GM06990 (cell line): ENCODE results near the gene KIF13A.

Source experiments
- DNase-seq: peaks from one replicate; pipeline ENCODE4 v3.0.0-alpha.2; 2011; ENCODE audit not compliant: insufficient read length; ENCODE audit errors: extremely low read depth
- H3K27me3 ChIP-seq: replicated peaks from 2 replicates; pipeline ENCODE4 v1.6.0; 2011; ENCODE audit warnings: low read length; ENCODE audit not compliant: control insufficient read depth, insufficient read depth
- H3K36me3 ChIP-seq: 2 replicates; pipeline ENCODE4 v1.5.1; 2011; ENCODE audit warnings: low read length; ENCODE audit not compliant: control insufficient read depth, insufficient read depth
- H3K4me3 ChIP-seq: replicated peaks from 2 replicates; pipeline ENCODE4 v1.5.1; 2011; ENCODE audit warnings: low read depth, mild to moderate bottlenecking, control low read depth, low read length
- TF ChIP-seq, protein P1 (sequence below): IDR thresholded peaks from 2 replicates; pipeline ENCODE4 v1.5.1; 2011; ENCODE audit warnings: low read length, control low read depth, mild to moderate bottlenecking, inconsistent platforms; ENCODE audit not compliant: insufficient read depth, poor library complexity, severe bottlenecking

KIF13A gene

GRCh38 chr6:17987447-17987696 lies at the start of gene KIF13A:
TSS of gene KIF13A (minus strand) at chr6:17987635. CDS start at chr6:17987463, 172 bp downstream.
- peak within 1 kb of the TSS; percentile 59 for H3K4me3 ChIP-seq
- no peaks in the 10 kb centered on the region for H3K36me3 ChIP-seq
- TF ChIP-seq, protein P1, sequence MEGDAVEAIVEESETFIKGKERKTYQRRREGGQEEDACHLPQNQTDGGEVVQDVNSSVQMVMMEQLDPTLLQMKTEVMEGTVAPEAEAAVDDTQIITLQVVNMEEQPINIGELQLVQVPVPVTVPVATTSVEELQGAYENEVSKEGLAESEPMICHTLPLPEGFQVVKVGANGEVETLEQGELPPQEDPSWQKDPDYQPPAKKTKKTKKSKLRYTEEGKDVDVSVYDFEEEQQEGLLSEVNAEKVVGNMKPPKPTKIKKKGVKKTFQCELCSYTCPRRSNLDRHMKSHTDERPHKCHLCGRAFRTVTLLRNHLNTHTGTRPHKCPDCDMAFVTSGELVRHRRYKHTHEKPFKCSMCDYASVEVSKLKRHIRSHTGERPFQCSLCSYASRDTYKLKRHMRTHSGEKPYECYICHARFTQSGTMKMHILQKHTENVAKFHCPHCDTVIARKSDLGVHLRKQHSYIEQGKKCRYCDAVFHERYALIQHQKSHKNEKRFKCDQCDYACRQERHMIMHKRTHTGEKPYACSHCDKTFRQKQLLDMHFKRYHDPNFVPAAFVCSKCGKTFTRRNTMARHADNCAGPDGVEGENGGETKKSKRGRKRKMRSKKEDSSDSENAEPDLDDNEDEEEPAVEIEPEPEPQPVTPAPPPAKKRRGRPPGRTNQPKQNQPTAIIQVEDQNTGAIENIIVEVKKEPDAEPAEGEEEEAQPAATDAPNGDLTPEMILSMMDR = no peak
- H3K27me3 ChIP-seq = peaks cover 3% of the 10 kb centered on the region
- peak; percentile 47 for DNase-seq

DNA sequence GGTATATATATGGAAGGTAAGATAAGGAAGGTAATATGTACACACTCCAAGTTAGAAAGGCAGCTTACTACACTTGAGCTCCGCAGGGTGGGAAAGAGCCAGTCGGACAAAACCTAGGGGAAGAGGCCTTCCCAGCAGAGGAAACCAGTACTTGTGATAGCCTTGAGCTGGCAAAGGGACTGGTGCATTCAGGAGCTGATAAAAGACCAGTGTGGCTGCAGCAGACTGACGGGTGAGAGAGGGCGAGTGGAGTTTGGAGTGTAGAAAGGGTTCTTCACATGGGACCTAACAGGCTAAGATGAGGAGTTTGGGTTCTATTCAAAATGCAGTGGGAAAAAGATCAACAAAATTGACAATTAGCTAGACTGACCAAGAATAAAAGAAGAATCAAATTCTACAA lies 49.3 kb upstream of the KIF13A start:
- Histone ChIP-seq H3K36me3 (no peaks in the 10 kb centered on the region), H3K27me3 (no peaks in the 10 kb centered on the region), H3K4me3 (no peak overlapping the region)
- TF ChIP-seq, protein P1 = no peak
- DNase-seq = no peak

GRCh38 chr6:18035330-18035854 lies 48.0 kb upstream of the KIF13A start:
- DNase-seq = no peak
- Histone ChIP-seq H3K27me3 (no peaks in the 10 kb centered on the region), H3K4me3 (no peak overlapping the region), H3K36me3 (no peaks in the 10 kb centered on the region)
- TF ChIP-seq, protein P1 = no peak

DNA sequence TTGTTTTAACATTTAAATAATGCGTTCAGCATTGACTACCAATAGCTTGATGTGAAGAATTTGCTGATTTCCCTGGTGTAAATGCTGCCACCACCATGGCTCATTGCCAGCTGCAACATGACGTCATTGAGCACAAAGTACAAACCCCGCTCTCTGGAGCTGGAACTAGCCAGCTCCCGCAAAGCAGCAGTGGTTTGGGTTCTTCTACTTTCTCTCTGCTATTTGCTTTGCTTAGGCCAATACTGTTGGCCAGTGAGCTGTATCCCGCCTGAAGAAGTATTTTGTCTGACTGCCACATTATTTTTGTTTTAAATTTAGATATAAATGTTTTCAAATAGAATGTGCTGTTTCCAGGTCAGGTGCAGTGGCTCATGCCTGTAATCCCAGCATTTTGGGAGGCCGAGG lies 47.4 kb upstream of the KIF13A start:
- no peak for DNase-seq
- TF ChIP-seq, protein P1 = no peak
- Histone ChIP-seq H3K36me3 (no peaks in the 10 kb centered on the region), H3K27me3 (no peaks in the 10 kb centered on the region), H3K4me3 (no peak overlapping the region)

- TF ChIP-seq, protein P1 = no peak
- Histone ChIP-seq H3K4me3 (no peak overlapping the region), H3K36me3 (no peaks in the 10 kb centered on the region), H3K27me3 (no peaks in the 10 kb centered on the region; the same call in 1 of the 2 replicates)
- DNase-seq = no peak
Observed at GRCh38 chr6:18031680-18032256, 44.3 kb upstream of the KIF13A start.

DNA sequence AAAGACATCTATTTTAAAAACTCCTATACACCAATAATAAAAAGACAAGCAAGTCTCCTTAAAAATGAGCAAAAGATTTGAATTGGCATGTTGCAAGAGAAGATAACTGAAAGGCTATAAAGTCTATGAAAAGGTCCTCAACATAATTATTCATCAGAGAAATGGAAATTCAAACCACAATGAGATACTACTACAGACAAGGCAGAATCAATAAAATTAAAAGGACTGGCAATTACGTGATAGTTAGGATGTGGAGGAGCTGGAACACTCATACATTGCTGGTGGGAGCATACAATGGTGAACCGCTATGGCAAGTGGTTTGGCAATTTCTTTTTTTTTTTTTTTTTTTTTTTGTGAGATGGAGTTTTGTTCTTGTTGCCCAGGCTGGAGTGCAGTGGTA lies 43.8 kb upstream of the KIF13A start:
- TF ChIP-seq, protein P1 = no peak
- H3K4me3 ChIP-seq = no peak overlapping the region
- H3K36me3 ChIP-seq = no peaks in the 10 kb centered on the region
- DNase-seq = no peak
- H3K27me3 ChIP-seq = no peaks in the 10 kb centered on the region; the same call in 1 of the 2 replicates
